DND-41 (cell line): ENCODE results near the gene ATP8A2.

Experiments used
- CTCF ChIP-seq: IDR thresholded peaks from 2 replicates; pipeline ENCODE4 v1.5.1; 2012; ENCODE audit warnings: borderline replicate concordance, low read length, moderate library complexity, mild to moderate bottlenecking; ENCODE audit not compliant: poor library complexity, severe bottlenecking; ENCODE audit errors: extremely low read depth
- EZH2 ChIP-seq: IDR thresholded peaks from 3 replicates; pipeline ENCODE4 v1.6.1; 2012; ENCODE audit warnings: borderline replicate concordance, low read depth, mild to moderate bottlenecking, moderate library complexity, low read length, inconsistent platforms; ENCODE audit not compliant: severe bottlenecking

GRCh38 chr13:25982907-25983306 lies 611.1 kb downstream of the ATP8A2 start:
- TF ChIP-seq CTCF (no peak), EZH2 (no peak)
